Measurements from ENCODE around the gene CIROP. TPM values are rescaled to one million over a fixed set of nuclear protein-coding genes. Genes with fewer than 3 reads are reported as not detected.

CIROP gene
- total RNA-seq, 1 experiment from 2014 or later, result not detected

- ChIA-PET POLR2A (interaction anchor here (0.9 to 3.5 kb wide), 5 partner anchors 12 to 77 kb away, joined by 3 to 15 read pairs (median 5); no protein-coding TSS in a partner anchor), CTCF (interaction anchor here (0.6 to 16.3 kb wide), 20 partner anchors 9 to 616 kb away, joined by 3 to 620 read pairs (median 6); partner anchors contain the start of gene AJUBA)
- Mint-ChIP-seq H3K9me3 (ENCODE audit: unreplicated experiment) (no peaks in the 10 kb centered on the region), H3K4me1 (ENCODE audit: insufficient read depth, unreplicated experiment) (peaks cover 29% of the 10 kb centered on the region), H3K27me3 (ENCODE audit: insufficient read depth, unreplicated experiment) (no peaks in the 10 kb centered on the region), H3K27ac (ENCODE audit: low read depth, unreplicated experiment) (peak overlapping the region; percentile 63), H3K4me3 (ENCODE audit: unreplicated experiment) (peak overlapping the region; percentile 83), H3K36me3 (ENCODE audit: insufficient read depth, unreplicated experiment) (peaks cover 44% of the 10 kb centered on the region)
- intact Hi-C loops (cut with micrococcal nuclease), result loop anchor here (1.0 to 5.0 kb wide), 2 partner anchors 53 to 234 kb away; no protein-coding TSS in a partner anchor
- BruUV-seq (replicated peaks), result no TSS peak
- DNase-seq (ENCODE audit: unreplicated experiment), result peak; percentile 74
- TF ChIP-seq, protein P1, sequence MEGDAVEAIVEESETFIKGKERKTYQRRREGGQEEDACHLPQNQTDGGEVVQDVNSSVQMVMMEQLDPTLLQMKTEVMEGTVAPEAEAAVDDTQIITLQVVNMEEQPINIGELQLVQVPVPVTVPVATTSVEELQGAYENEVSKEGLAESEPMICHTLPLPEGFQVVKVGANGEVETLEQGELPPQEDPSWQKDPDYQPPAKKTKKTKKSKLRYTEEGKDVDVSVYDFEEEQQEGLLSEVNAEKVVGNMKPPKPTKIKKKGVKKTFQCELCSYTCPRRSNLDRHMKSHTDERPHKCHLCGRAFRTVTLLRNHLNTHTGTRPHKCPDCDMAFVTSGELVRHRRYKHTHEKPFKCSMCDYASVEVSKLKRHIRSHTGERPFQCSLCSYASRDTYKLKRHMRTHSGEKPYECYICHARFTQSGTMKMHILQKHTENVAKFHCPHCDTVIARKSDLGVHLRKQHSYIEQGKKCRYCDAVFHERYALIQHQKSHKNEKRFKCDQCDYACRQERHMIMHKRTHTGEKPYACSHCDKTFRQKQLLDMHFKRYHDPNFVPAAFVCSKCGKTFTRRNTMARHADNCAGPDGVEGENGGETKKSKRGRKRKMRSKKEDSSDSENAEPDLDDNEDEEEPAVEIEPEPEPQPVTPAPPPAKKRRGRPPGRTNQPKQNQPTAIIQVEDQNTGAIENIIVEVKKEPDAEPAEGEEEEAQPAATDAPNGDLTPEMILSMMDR (IDR thresholded peaks at IDR 0.05; ENCODE audit: unreplicated experiment), result peak; percentile 60
Measured at GRCh38 chr14:23056145-23056955, 48.4 kb downstream of the CIROP start.

DNA sequence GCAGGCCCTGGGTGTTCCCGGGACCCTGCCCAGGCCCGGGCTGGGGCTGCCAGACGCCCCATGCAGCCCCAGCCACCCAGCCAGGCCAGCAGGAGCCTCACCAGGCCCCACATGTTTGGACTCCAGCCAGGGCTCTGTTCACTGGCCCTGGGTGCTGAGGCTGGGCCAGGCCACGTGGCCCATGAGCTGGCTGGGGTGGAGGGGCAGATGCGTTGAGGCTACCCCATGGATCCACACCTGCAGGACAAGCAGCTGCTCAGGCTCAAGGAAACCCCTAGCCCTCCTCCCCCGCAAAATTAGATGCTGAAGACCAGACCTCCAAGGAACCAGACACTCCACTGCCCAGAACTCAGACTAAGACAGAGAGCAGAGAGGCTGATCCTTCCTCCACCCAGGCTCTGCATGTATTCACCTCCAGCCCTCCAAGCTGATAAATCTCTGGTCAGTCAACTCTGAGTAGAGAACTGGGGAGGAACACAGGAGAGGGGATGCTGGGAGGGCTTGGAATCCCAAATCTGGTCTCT lies 49.1 kb downstream of the CIROP start:
- Mint-ChIP-seq H3K4me3 (ENCODE audit: unreplicated experiment) (peak overlapping the region; percentile 83), H3K4me1 (ENCODE audit: insufficient read depth, unreplicated experiment) (peaks cover 29% of the 10 kb centered on the region), H3K27ac (ENCODE audit: low read depth, unreplicated experiment) (no peak overlapping the region), H3K27me3 (ENCODE audit: insufficient read depth, unreplicated experiment) (no peaks in the 10 kb centered on the region), H3K9me3 (ENCODE audit: unreplicated experiment) (no peaks in the 10 kb centered on the region), H3K36me3 (ENCODE audit: insufficient read depth, unreplicated experiment) (peaks cover 37% of the 10 kb centered on the region)
- peak; percentile 46 for DNase-seq (ENCODE audit: unreplicated experiment)
- TF ChIP-seq, protein P1 (IDR thresholded peaks at IDR 0.05; ENCODE audit: unreplicated experiment), result no peak
- BruUV-seq (replicated peaks), result no TSS peak
- intact Hi-C loops (cut with micrococcal nuclease), result loop anchor here (1.0 to 5.0 kb wide), 2 partner anchors 54 to 233 kb away; no protein-coding TSS in a partner anchor
- CTCF ChIA-PET, result interaction anchor here (0.5 to 16.3 kb wide), 15 partner anchors 9 to 615 kb away, joined by 3 to 620 read pairs (median 5); partner anchors contain the start of gene AJUBA
- POLR2A ChIA-PET, result interaction anchor here (1.4 to 3.5 kb wide), 4 partner anchors 13 to 76 kb away, joined by 4 to 15 read pairs (median 8); no protein-coding TSS in a partner anchor

- Mint-ChIP-seq H3K4me1 (ENCODE audit: insufficient read depth, unreplicated experiment) (peaks cover 29% of the 10 kb centered on the region), H3K4me3 (ENCODE audit: unreplicated experiment) (no peak overlapping the region), H3K36me3 (ENCODE audit: insufficient read depth, unreplicated experiment) (peaks cover 32% of the 10 kb centered on the region), H3K9me3 (ENCODE audit: unreplicated experiment) (no peaks in the 10 kb centered on the region), H3K27ac (ENCODE audit: low read depth, unreplicated experiment) (no peak overlapping the region), H3K27me3 (ENCODE audit: insufficient read depth, unreplicated experiment) (no peaks in the 10 kb centered on the region)
- POLR2A ChIA-PET, result interaction anchor here (1.4 to 2.1 kb wide), 2 partner anchors 14 to 75 kb away, joined by 4 to 5 read pairs; no protein-coding TSS in a partner anchor
- DNase-seq (ENCODE audit: unreplicated experiment), result no peak
- intact Hi-C loops (cut with micrococcal nuclease), result loop anchor here (5.0 kb wide), 1 partner anchor 233 kb away; no protein-coding TSS in a partner anchor
- CTCF ChIA-PET, result interaction anchor here (0.5 to 16.3 kb wide), 14 partner anchors 9 to 614 kb away, joined by 3 to 620 read pairs (median 4); partner anchors contain the start of gene AJUBA
- TF ChIP-seq, protein P1 (IDR thresholded peaks at IDR 0.05; ENCODE audit: unreplicated experiment), result no peak
- BruUV-seq (replicated peaks), result no TSS peak
Measured at GRCh38 chr14:23055147-23055550, 49.6 kb downstream of the CIROP start.
